G401.6 (cell line): ENCODE measurements around the gene XPR1.

Experiments used
- FAIRE-seq: peaks from 2 replicates; lab custom pipeline; 2012; peaks lifted over from hg19 to GRCh38; lab: Jason Lieb, UNC

XPR1 gene

GRCh38 chr1:180933141-180933540 is 301.3 kb downstream of the XPR1 start:
- FAIRE-seq = no peak

- FAIRE-seq = no peak
These were observed 302.7 kb downstream of the XPR1 start for GRCh38 chr1:180934563-180934962.

GRCh38 chr1:180935326-180936109 is 303.7 kb downstream of the XPR1 start:
- FAIRE-seq = no peak

- no peak for FAIRE-seq
These were observed 304.5 kb downstream of the XPR1 start for GRCh38 chr1:180936110-180937011.

GRCh38 chr1:180937012-180937372 is 305.2 kb downstream of the XPR1 start:
- no peak for FAIRE-seq

GRCh38 chr1:180937624-180938225 is 305.9 kb downstream of the XPR1 start:
- no peak for FAIRE-seq

- FAIRE-seq = no peak
These were observed 307.4 kb downstream of the XPR1 start for GRCh38 chr1:180939073-180939710.

- FAIRE-seq = no peak
These were observed 307.9 kb downstream of the XPR1 start for GRCh38 chr1:180939711-180940103.
